NCI-H1694 (cell line): ENCODE data around the gene SCUBE2.

Experiments
- DNase-seq: peaks from one replicate; lab custom pipeline; 2025; lab: John Stamatoyannopoulos, UW

The SCUBE2 gene

GRCh38 chr11:9073466-9074225 lies 17.8 kb downstream of the SCUBE2 start:
- no peak for DNase-seq

DNA sequence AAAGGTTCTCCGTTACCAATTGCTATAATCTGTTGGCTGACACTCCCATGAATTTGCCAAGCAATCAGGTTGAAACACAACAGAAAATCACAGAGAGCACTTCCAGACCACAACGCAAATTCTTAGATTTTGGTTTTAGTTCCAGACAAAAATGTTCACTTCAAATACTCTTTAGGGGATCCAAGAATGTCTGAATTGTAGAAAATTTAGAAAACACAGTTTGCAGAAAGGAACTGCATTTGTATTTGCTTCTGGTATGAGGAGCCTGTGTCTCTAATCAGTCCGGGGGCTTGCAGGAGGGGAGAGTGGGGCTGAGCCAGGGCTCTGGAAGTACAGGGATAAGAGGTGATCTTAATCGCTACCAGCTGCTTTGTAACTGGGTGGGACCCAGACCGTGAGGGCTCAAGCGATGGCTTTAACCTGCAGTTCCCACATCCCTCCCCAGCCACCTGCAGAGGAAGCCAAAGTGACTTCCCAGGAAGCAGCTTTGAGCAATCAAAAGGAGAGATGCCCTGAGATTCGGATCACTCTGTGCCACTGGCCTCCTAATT lies 18.7 kb downstream of the SCUBE2 start:
- no peak for DNase-seq

GRCh38 chr11:9071692-9072091 lies 19.7 kb downstream of the SCUBE2 start:
- no peak for DNase-seq

DNA sequence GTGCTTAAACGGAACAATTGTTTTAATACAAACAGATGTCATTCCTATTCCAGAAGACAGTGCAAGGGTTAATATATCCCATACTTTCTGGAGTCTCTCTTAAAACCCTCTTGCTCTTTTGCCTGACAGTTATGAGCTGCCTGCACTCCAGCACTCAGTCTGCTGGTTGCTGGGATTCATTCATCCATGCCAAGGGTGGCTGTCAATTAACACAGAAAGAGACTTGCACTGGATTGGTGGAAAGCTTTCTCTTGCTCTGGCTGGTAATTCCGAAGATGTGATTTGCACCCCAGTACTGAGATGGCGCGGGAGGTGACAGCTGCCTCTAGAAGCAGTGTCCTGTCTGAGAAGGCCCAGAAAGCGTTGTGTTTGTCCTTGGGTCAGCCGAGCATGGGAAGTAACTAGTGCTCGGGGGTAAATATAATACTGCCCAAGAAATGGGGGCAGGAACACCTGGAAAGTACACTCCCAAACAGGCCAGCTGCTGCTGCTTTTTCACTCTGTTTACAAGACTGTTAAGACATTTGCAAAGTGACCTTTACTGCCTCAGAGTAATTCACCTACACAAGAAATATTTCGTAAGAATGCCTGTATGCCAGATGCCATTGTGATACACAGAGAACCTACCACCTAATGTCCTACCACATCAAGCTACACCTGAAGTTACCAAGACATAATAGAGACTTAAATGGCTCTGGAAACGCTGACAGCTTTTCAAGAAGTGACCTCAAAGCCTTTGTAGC lies 20.5 kb downstream of the SCUBE2 start:
- DNase-seq = no peak

GRCh38 chr11:9069862-9070470 lies 21.4 kb downstream of the SCUBE2 start:
- DNase-seq = no peak

DNA sequence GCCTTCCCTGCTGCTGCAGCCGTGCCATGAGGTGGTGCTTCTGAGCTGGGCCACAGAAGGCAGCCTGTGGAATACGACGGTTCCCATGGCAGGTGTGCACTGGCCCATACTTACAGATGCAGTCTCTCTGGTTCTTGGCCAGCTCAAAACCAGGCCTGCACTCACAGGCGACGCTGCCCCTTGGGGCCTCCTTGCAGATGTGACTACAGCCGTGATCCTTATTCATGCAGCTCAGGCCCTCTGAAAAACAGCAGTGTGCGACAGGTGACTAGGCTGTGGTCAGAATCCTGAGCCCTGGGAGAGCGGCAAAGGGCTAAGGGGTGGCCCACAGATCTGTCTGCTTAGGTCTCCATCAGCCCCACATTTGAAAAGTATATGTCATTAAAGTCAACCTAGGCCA lies 22.1 kb downstream of the SCUBE2 start:
- DNase-seq = no peak

GRCh38 chr11:9066433-9066925 lies 24.9 kb downstream of the SCUBE2 start:
- DNase-seq = no peak

- no peak for DNase-seq
Measured at GRCh38 chr11:9065607-9066432, 25.6 kb downstream of the SCUBE2 start.

GRCh38 chr11:9061807-9062206 lies 29.6 kb downstream of the SCUBE2 start:
- DNase-seq = no peak

GRCh38 chr11:9060700-9061111 lies 30.7 kb downstream of the SCUBE2 start:
- DNase-seq = no peak

- no peak for DNase-seq
Measured at GRCh38 chr11:9059406-9059805, 32.0 kb downstream of the SCUBE2 start.

DNA sequence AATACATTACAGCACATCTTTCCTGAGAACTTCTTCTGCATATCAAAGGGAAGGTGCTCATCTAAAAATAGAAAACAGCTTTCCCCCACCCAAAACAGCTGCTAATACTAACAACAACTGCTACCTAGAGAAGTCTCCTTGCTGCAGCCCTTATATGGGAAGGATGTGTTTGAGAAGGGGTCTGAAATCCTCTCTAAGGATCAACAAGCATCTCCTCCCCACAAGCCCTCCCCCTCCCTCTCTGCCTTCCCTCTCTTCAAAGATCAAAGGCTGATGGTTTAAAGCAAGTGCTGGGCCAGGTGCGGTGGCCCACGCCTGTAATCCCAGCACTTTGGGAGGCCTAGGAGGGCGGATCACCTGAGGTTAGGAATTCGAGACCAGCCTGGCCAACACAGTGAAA lies 33.5 kb downstream of the SCUBE2 start:
- no peak for DNase-seq

GRCh38 chr11:9057007-9057406 lies 34.4 kb downstream of the SCUBE2 start:
- DNase-seq = no peak

DNA sequence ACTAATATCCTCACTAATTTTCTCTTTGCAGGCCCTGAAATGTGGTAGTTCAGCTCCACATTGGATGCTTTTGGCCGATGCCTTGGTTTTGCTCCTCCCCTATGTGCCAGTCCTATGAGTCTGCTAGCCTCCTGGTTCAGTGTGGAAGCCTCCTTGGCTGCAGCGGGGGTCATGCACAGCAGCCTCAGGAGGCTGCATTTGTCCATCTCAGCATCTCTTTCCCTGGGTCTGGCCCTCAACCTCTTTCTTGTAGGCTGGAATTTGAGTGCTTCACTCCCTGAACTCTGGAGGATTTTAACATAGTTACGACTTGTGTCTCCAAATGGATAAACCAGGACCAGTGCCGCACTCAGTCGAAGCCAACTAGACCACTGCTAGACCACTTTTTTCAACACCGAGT lies 34.9 kb downstream of the SCUBE2 start:
- DNase-seq = no peak

- no peak for DNase-seq
Measured at GRCh38 chr11:9053316-9054035, 37.9 kb downstream of the SCUBE2 start.

DNA sequence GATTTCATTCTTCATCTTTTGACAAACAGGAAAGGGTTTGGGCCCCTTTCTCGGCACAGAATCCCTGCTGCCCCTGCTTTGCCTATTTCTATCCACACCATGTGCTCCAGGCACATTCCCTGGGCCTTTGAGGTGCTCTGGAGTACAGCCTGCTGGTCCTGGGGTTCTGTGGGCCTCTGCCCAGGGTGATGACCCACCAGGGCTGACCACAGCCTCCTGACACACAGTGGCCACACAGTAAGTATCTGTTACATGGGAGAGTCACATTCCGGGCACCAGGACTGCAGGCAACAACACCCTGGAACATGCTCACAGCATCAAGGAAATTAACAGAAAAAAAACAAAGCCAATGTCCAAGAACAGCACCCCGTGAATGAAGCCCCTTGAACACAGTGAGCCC lies 39.1 kb downstream of the SCUBE2 start:
- no peak for DNase-seq

DNA sequence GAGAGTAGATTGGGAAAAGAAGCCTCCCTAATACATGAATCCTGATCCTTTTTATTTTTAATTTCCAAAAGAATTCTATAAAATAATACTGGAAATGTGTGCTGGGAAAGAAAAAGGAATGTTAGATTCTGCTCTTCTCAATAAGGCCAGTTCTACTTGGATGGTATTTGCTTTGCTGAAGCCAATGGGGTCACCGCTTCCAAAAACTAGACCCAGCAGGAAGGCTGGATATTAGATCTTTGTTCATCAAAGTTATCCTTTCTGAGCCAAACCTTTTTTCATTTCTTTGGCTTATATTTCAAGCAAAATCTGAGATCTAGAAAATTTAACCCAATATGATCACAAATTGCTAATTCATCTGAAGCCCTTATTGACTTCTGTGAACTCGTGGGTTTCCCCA lies 41.4 kb downstream of the SCUBE2 start:
- DNase-seq = no peak

DNA sequence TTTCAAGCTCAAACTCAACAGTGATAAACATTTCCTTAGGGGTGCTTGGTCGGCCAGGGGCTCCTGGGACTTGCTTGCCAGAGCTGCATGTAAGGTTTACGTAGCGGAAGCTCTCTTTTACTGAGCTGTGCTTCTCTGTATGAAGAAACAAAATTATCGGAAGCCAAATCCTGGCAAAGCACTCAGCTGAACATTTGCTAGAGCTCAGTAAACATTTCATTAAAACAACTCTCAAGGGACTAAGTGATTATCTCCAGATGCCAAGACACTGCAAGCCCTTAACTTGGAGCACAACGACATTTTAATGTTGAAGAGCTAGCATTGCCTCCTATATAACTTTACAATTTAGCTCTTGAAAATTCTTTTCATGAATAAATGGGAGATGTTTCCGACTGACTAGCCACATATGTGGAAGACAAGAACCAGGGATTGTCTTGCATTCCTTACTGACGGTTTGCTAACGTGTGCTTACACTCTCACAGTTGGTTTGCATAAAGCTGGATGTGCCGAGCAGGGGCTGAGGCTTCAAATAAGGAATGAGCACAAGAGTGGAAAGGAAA lies 43.4 kb downstream of the SCUBE2 start:
- peak; percentile 54 for DNase-seq

- no peak for DNase-seq
Measured at GRCh38 chr11:9046481-9046880, 44.9 kb downstream of the SCUBE2 start.

GRCh38 chr11:9042488-9042887 lies 48.9 kb downstream of the SCUBE2 start:
- no peak for DNase-seq

DNA sequence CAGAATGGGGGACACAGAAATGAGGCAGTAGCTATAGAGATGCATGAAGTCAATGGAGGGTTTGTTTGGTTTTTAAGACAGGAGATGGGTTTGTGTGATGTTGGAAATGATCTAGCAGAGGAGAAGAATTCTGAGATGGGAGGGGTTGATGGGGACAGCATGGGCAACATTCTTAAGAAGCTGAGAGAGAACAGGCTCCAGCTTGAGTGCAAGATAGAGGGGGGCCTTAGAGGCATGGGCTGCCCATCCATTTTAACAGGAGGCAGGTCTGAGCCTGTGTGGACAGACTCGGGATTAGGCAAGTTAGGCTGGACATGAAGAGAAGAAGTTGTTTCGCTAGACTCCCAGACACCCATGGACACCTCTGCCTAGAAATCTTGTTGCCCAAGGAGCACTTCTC lies 49.7 kb downstream of the SCUBE2 start:
- no peak for DNase-seq
